B cell (primary cell): ENCODE measurements around the gene NTN1. TPM values are rescaled to one million over a fixed set of nuclear protein-coding genes. Genes with fewer than 3 reads are reported as not detected.

Experiments
- ATAC-seq: fragments of 200-7000 bp; cut with Tn5 transposase; one replicate; pipeline ENCODE4 v1.10.0; 2021; ENCODE audit warnings: low read depth, mild to moderate bottlenecking, moderate number of reproducible peaks, moderate library complexity
- CTCF ChIA-PET: fragments of 350-600 bp; sonication (Branson Sonifier 250); formaldehyde crosslinking; loops from one replicate; lab custom pipeline; 2021; ENCODE audit warnings: antibody characterized with exemption, inconsistent platforms; lab: Charles Lee
- POLR2A ChIA-PET: fragments of 350-600 bp; sonication (Branson Sonifier 250); formaldehyde crosslinking; loops from one replicate; lab custom pipeline; 2021; ENCODE audit warnings: antibody characterized with exemption; lab: Charles Lee
- DNase-seq: peaks from one replicate; pipeline ENCODE4 v3.0.0; 2013
- H2AFZ ChIP-seq: 2 replicates; pipeline ENCODE4 v1.6.1; 2012; ENCODE audit warnings: mild to moderate bottlenecking, low read depth, low read length; ENCODE audit not compliant: insufficient read depth, poor library complexity, severe bottlenecking
- H3K27ac ChIP-seq, 2 donors: 1 replicate in 1 of 2; 2 replicates in 1 of 2; pipeline ENCODE4 v1.5.1; 2012 to 2013; ENCODE audit warnings: low read length in 2 of 2, mild to moderate bottlenecking in 2 of 2, moderate library complexity in 1 of 2
- H3K27me3 ChIP-seq, 4 experiments: fragments of 200-600 bp in 1 of 4; sonication (generic) in 1 of 4; replicated peaks in 1 of 4; 1 replicate in 2 of 4; 2 replicates in 2 of 4; pipeline versions ENCODE4 v1.6.1 to v1.7.0; 2013 to 2016; ENCODE audit warnings: low read length in 3 of 4, mild to moderate bottlenecking in 2 of 4, mixed read lengths in 1 of 4, moderate library complexity in 1 of 4; ENCODE audit not compliant: insufficient read depth in 4 of 4, control insufficient read depth in 3 of 4; ENCODE audit errors: control extremely low read depth in 1 of 4
- H3K36me3 ChIP-seq, 2 experiments: replicated peaks in 1 of 2; 1 replicate in 1 of 2; 2 replicates in 1 of 2; pipeline versions ENCODE4 v1.6.1 to v1.7.1; 2013; ENCODE audit warnings: low read length in 1 of 2; ENCODE audit not compliant: insufficient read depth in 2 of 2, control insufficient read depth in 1 of 2; ENCODE audit errors: control extremely low read depth in 1 of 2, extremely low read depth in 1 of 2
- H3K4me1 ChIP-seq, 2 donors: fragments of 200-600 bp in 1 of 2; sonication (generic) in 1 of 2; 1 replicate in 1 of 2; 2 replicates in 1 of 2; pipeline versions ENCODE4 v1.5.1 to v1.6.1; 2013 to 2017; ENCODE audit warnings: low read length in 2 of 2; ENCODE audit not compliant: control insufficient read depth in 2 of 2, insufficient read depth in 2 of 2
- H3K4me2 ChIP-seq: replicated peaks from 2 replicates; pipeline ENCODE3; 2012; ENCODE audit warnings: mild to moderate bottlenecking, low read depth, low read length; ENCODE audit not compliant: poor library complexity, severe bottlenecking
- H3K4me3 ChIP-seq, 5 experiments: fragments of 200-600 bp in 1 of 5; sonication (generic) in 1 of 5; 1 replicate in 3 of 5; 2 replicates in 2 of 5; pipeline versions ENCODE4 v1.5.1 to v1.7.0; 2011 to 2016; ENCODE audit warnings: low read length in 4 of 5, mild to moderate bottlenecking in 4 of 5, low read depth in 2 of 5, control low read depth in 1 of 5, moderate library complexity in 1 of 5; ENCODE audit not compliant: insufficient read depth in 1 of 5; ENCODE audit errors: control extremely low read depth in 1 of 5, extremely low read depth in 1 of 5
- H3K79me2 ChIP-seq: fragments of 200-600 bp; sonication (generic); one replicate; pipeline ENCODE4 v1.6.0; 2016; ENCODE audit warnings: low read length; ENCODE audit not compliant: control insufficient read depth, insufficient read depth
- H3K9ac ChIP-seq: fragments of 200-600 bp; sonication (generic); 2 replicates; pipeline ENCODE4 v1.6.1; 2017; ENCODE audit warnings: mild to moderate bottlenecking, low read length, moderate library complexity
- H3K9me3 ChIP-seq, 3 donors: one replicate each; pipeline versions ENCODE4 v1.6.1 to v1.7.1; 2013; ENCODE audit warnings: low read length in 2 of 3; ENCODE audit not compliant: control insufficient read depth in 2 of 3, insufficient read depth in 1 of 3; ENCODE audit errors: control extremely low read depth in 1 of 3
- H4K20me1 ChIP-seq: 2 replicates; pipeline ENCODE4 v1.6.0; 2012; ENCODE audit warnings: mild to moderate bottlenecking, low read length; ENCODE audit not compliant: insufficient read depth, control insufficient read depth, poor library complexity, severe bottlenecking
- H3K27ac Mint-ChIP-seq: one replicate; pipeline ENCODE4 v1.8.0; 2021; ENCODE audit warnings: mixed read lengths
- H3K27me3 Mint-ChIP-seq: one replicate; pipeline ENCODE4 v1.8.0; 2021; ENCODE audit warnings: mixed read lengths
- H3K4me1 Mint-ChIP-seq: one replicate; pipeline ENCODE4 v1.8.0; 2021; ENCODE audit warnings: mixed read lengths
- H3K4me3 Mint-ChIP-seq: one replicate; pipeline ENCODE4 v1.8.0; 2021; ENCODE audit warnings: mixed read lengths
- H3K9me3 Mint-ChIP-seq: one replicate; pipeline ENCODE4 v1.8.0; 2022; ENCODE audit warnings: mixed read lengths; ENCODE audit not compliant: insufficient read depth
- EZH2 ChIP-seq: IDR thresholded peaks from 2 replicates; pipeline ENCODE4 v1.6.1; 2012; ENCODE audit warnings: borderline replicate concordance, low read depth, mild to moderate bottlenecking, moderate library complexity, low read length; ENCODE audit not compliant: insufficient read depth, poor library complexity, severe bottlenecking
- WGBS: methylation state at CpG from one replicate; pipeline ENCODE4 v1.1.5; 2013; ENCODE audit warnings: missing lambda C conversion rate; ENCODE audit not compliant: insufficient coverage; 5-methylcytosine and 5-hydroxymethylcytosine counted together
- intact Hi-C: fragments of 100-400 bp; cut with micrococcal nuclease; formaldehyde crosslinking; loops from one replicate; pipeline ENCODE4 v1.10.0; 2022
- polyA minus RNA-seq: library from RNA; depleted of rRNA, polyadenylated mRNA; stranded (reverse); fragments of >200 nt; gene quantifications from 2 replicates; pipeline ENCODE4 v1.2.3, GENCODE V29; 2012
- polyA plus RNA-seq: library from polyadenylated mRNA; depleted of rRNA; stranded (reverse); fragments of >200 nt; gene quantifications from 2 replicates; pipeline ENCODE4 v1.2.3, GENCODE V29; 2012
- total RNA-seq, 2 donors: library from RNA; stranded (reverse); fragments of 120-200 nt in 1 of 2; gene quantifications; 1 replicate in 1 of 2; 2 replicates in 1 of 2; pipeline versions ENCODE4 v1.2.3 to v1.2.4, GENCODE V29; 2013 to 2022
- TF ChIP-seq, protein P1 (sequence below): fragments of 200-600 bp; IDR thresholded peaks from one replicate; pipeline ENCODE4 v1.8.0; 2022; ENCODE audit warnings: antibody characterized with exemption, mild to moderate bottlenecking

NTN1 gene
- total RNA-seq (0.19 and 0.25 TPM in 2 replicates), polyA plus RNA-seq (0.10 and 0.33 TPM in 2 replicates), polyA minus RNA-seq (0.86 and 0.93 TPM in 2 replicates)
- total RNA-seq (2013): 0.23 TPM

DNA sequence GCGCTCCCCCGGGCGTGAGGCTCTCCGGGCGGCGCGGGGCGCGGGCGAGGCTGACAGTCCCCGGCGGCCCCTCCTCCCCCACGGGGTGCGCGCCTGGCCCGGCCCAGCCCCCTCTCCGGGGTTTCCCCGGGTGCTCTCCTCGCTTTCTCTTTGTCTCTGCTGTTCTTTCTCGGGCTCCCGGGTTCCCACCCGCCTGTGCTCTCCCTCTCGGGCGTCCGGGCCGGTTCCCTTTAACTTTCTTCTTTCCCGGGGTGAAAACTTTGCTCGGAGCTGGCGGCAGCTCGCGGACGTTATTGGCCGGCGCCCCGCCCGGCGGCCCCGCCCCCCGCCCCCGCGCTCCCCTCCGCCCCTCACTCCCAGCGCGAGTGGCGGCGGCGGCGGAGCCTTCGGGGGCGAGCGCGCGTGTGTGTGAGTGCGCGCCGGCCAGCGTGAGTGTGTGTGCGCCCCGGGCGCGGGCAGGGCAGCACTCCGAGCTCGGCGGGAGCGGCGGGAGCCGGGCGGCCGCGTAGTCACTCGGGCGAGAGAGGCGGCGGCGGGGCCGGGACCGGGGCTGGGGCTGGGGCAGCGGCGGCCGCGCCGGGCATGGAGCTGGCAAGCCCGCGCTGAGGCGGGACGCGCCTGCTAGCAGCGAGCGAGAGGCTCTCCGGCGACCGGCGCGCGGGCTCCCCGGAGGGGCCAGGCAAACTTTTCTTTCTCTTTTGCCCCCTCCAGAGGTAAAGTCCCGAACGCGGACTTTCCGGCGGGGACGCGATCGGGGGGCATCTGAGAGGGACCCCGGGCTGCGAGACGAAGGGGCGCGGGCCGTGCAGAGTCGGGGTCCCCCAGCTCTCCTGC, at the start of gene NTN1:
TSS of gene NTN1 (plus strand) at position 353 of the 834 bp plus-strand sequence. CDS start 864 bp downstream, outside the sequence.
- Histone ChIP-seq H3K9me3 (peaks cover 0 to 12% (median 0%) of the 10 kb centered on the region in 3 donors), H3K79me2 (no peaks in the 10 kb centered on the region), H3K4me3 (peak within 1 kb of the TSS; percentile 35 to 69 (median 63)), H3K36me3 (no peaks in the 10 kb centered on the region), H3K9ac (peak within 1 kb of the TSS; percentile 67), H3K27ac (no peak within 1 kb of the TSS), H2AFZ (peak within 1 kb of the TSS; percentile 59), H3K4me1 (peaks cover 26 to 27% of the 10 kb centered on the region in 2 donors), H4K20me1 (peaks cover 5% of the 10 kb centered on the region), H3K27me3 (peaks cover 1 to 53% (median 36%) of the 10 kb centered on the region in 4 experiments), H3K4me2 (peak within 1 kb of the TSS; percentile 84)
- DNase-seq (peak; percentile 83), ATAC-seq (peak; percentile 82)
- peak within 1 kb of the TSS; percentile 87 for H3K4me3 Mint-ChIP-seq
- H3K9me3 Mint-ChIP-seq: no peaks in the 10 kb centered on the region
- peaks cover 26% of the 10 kb centered on the region for H3K4me1 Mint-ChIP-seq
- CTCF ChIA-PET: interaction anchor here (1.3 kb wide), 1 partner anchor 23 kb away, joined by 5 read pairs; no protein-coding TSS in a partner anchor
- TF ChIP-seq, protein P1, sequence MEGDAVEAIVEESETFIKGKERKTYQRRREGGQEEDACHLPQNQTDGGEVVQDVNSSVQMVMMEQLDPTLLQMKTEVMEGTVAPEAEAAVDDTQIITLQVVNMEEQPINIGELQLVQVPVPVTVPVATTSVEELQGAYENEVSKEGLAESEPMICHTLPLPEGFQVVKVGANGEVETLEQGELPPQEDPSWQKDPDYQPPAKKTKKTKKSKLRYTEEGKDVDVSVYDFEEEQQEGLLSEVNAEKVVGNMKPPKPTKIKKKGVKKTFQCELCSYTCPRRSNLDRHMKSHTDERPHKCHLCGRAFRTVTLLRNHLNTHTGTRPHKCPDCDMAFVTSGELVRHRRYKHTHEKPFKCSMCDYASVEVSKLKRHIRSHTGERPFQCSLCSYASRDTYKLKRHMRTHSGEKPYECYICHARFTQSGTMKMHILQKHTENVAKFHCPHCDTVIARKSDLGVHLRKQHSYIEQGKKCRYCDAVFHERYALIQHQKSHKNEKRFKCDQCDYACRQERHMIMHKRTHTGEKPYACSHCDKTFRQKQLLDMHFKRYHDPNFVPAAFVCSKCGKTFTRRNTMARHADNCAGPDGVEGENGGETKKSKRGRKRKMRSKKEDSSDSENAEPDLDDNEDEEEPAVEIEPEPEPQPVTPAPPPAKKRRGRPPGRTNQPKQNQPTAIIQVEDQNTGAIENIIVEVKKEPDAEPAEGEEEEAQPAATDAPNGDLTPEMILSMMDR: no peak
- no peak for TF ChIP-seq EZH2
- intact Hi-C loops: loop anchor here (2.0 kb wide), 1 partner anchor 19 kb away; no protein-coding TSS in a partner anchor
- H3K27ac Mint-ChIP-seq: peak within 1 kb of the TSS; percentile 50
- under 1% methylated on average over 98 of the region's 111 CpGs for WGBS
- POLR2A ChIA-PET: no interaction called here
- peaks cover 28% of the 10 kb centered on the region for H3K27me3 Mint-ChIP-seq
